ENCODE data around the gene IER3. TPM values are rescaled to one million over a fixed set of nuclear protein-coding genes. Genes with fewer than 3 reads are reported as not detected.

IER3 gene

Small RNA genes lying within 50 kb of the gene (small RNA-seq; reads per million reads assigned to genes)
- gene RF00019 (ENCODE audit: insufficient read depth) (not detected), gene RN7SL353P (ENCODE audit: insufficient read depth) (not detected)
